HepG2 (cell line): Measurements from ENCODE around the gene UCKL1.

Experiments
- KAT7 ChIP-seq: IDR thresholded peaks from 2 replicates; pipeline ENCODE4 v1.6.1; 2018; ENCODE audit warnings: borderline replicate concordance, missing compliant biosample characterization
- REST ChIP-seq, 2 experiments: IDR thresholded peaks; 2 replicates each; pipeline ENCODE4 v1.6.1; 2011 to 2012; ENCODE audit warnings: low read length in 2 of 2, borderline replicate concordance in 1 of 2, low read depth in 1 of 2, mild to moderate bottlenecking in 1 of 2, moderate library complexity in 1 of 2
- SNRNP70 ChIP-seq: fragments of 200-400 bp; formaldehyde crosslinking; IDR thresholded peaks from 2 replicates; pipeline ENCODE4 v1.6.1; 2017; ENCODE audit warnings: mild to moderate bottlenecking, low read depth, low read length, moderate library complexity
- ZNF672 ChIP-seq: sonication (generic); formaldehyde crosslinking; IDR thresholded peaks from 2 replicates; pipeline ENCODE4 v1.8.1; 2022; ENCODE audit warnings: missing genetic modification reagents

GRCh38 chr20:63969838-63970713, 13.9 kb upstream of the UCKL1 start, which contains the start of gene ZNF512B:
- TF ChIP-seq KAT7 (CRISPR knock-in tag): no peak
- no peak for TF ChIP-seq ZNF672
- no peak for TF ChIP-seq SNRNP70
- no peak for TF ChIP-seq REST (IDR thresholded peaks at IDR 0.05; ENCODE audit: borderline replicate concordance in 1 of 2, low read depth in 1 of 2, low read length in 2 of 2)
